Activated CD8-positive, alpha-beta memory T cell treated with anti-CD3 and anti-CD28 coated beads for 48 hours (primary cell): ENCODE measurements around the gene ITPRIPL1.

Source experiments
- DNase-seq, 3 experiments: peaks; one replicate each; pipeline ENCODE4 v3.0.0-alpha.2; 2020; ENCODE audit warnings: low read depth in 2 of 3, low spot score in 2 of 3

The ITPRIPL1 gene

GRCh38 chr2:96320728-96321622 is 4.1 kb upstream of the ITPRIPL1 start:
- no peak for DNase-seq

- no peak for DNase-seq
These were observed 1.3 kb upstream of the ITPRIPL1 start for GRCh38 chr2:96323849-96324248.

GRCh38 chr2:96324721-96325040 is 436 bp upstream of the ITPRIPL1 start:
- no peak for DNase-seq

- no peak for DNase-seq
These were observed 753 bp downstream of the ITPRIPL1 start for GRCh38 chr2:96325884-96326255.

GRCh38 chr2:96326564-96326963 is 1.4 kb downstream of the ITPRIPL1 start:
- no peak for DNase-seq

- no peak for DNase-seq
These were observed 2.1 kb downstream of the ITPRIPL1 start for GRCh38 chr2:96326990-96327820.

GRCh38 chr2:96329456-96329855 is 4.3 kb downstream of the ITPRIPL1 start:
- no peak for DNase-seq

- DNase-seq = no peak
These were observed 4.8 kb downstream of the ITPRIPL1 start for GRCh38 chr2:96329874-96330273.

GRCh38 chr2:96330407-96330806 is 5.3 kb downstream of the ITPRIPL1 start:
- no peak for DNase-seq

- DNase-seq = no peak
These were observed 8.6 kb downstream of the ITPRIPL1 start for GRCh38 chr2:96333708-96334107.

GRCh38 chr2:96336104-96336775 is 11.1 kb downstream of the ITPRIPL1 start:
- DNase-seq = no peak

- no peak for DNase-seq
These were observed 11.8 kb downstream of the ITPRIPL1 start for GRCh38 chr2:96336873-96337272.

- no peak for DNase-seq
These were observed 15.6 kb downstream of the ITPRIPL1 start for GRCh38 chr2:96340493-96341414.

GRCh38 chr2:96341641-96342040 is 16.5 kb downstream of the ITPRIPL1 start:
- no peak for DNase-seq

GRCh38 chr2:96342085-96342484 is 17.0 kb downstream of the ITPRIPL1 start:
- DNase-seq = no peak

- DNase-seq = no peak
These were observed 18.9 kb downstream of the ITPRIPL1 start for GRCh38 chr2:96344011-96344410.

- DNase-seq = no peak
These were observed 20.3 kb downstream of the ITPRIPL1 start for GRCh38 chr2:96345438-96345837.

- DNase-seq = no peak
These were observed 20.8 kb downstream of the ITPRIPL1 start for GRCh38 chr2:96345868-96346462.

GRCh38 chr2:96347395-96347794 is 22.3 kb downstream of the ITPRIPL1 start:
- DNase-seq = no peak

- no peak for DNase-seq
These were observed 28.0 kb downstream of the ITPRIPL1 start for GRCh38 chr2:96353032-96353561.
